C4-2B (cell line): Measurements from ENCODE around the gene WDR6.

Experiments
- CTCF ChIP-seq: fragments of 450-650 bp; conservative IDR thresholded peaks from 2 replicates; pipeline ENCODE4 v1.5.1; 2017; ENCODE audit warnings: mild to moderate bottlenecking
- ZFX ChIP-seq: fragments of 450-650 bp; IDR thresholded peaks from 2 replicates; pipeline ENCODE4 v1.6.1; 2017

DNA sequence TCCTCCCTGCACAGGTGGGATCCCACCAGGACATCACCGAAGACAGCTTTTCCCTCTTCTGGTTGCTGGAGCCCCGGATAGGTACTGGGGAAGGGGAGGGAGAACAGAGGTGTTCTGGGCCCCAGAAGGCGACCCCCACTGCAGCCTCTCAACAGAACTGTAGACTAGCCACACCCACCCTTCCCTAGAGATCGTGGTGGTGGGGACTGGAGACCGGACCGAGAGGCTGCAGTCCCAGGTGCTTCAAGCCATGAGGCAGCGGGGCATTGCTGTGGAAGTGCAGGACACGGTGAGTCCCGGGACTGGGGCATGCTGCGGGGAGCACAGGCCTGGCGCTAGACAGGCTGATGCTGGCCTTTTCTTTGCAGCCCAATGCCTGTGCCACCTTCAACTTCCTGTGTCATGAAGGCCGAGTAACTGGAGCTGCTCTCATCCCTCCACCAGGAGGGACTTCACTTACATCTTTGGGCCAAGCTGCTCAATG, 15.5 kb downstream of the WDR6 start:
- no peak for TF ChIP-seq CTCF
- no peak for TF ChIP-seq ZFX
